NCI-H1092 (cell line): Measurements from ENCODE around the gene RHEB.

ENCODE experiments used
- DNase-seq: peaks from one replicate; lab custom pipeline; 2025; lab: John Stamatoyannopoulos, UW

The RHEB gene

DNA sequence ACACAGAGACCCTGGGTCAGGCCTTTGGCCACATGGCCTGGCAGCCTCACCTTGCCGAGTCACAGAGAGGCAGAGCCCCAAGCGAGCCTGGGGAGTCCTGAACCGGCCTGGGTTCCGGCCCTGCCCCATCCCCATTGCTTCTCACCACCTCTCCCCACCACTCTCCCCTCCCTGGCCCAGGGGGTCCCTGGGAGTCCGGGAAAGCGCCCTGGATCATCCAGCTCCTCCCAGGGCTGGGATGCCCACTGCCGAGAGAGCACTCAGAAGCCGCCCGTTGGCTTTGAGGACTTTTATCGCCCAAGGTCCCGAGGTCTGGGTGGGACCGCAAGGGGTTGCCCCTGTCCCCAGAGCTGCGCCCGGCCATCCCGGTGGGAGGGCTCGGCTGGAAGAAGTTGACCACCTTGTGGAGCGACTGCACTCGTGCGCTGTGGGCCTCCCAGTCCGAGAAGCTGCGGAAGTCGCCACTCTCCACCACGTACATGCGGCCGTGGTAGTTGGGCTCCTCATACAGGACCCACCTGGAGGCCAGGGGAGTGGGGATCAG is 87.9 kb downstream of the RHEB start:
- no peak for DNase-seq

DNA sequence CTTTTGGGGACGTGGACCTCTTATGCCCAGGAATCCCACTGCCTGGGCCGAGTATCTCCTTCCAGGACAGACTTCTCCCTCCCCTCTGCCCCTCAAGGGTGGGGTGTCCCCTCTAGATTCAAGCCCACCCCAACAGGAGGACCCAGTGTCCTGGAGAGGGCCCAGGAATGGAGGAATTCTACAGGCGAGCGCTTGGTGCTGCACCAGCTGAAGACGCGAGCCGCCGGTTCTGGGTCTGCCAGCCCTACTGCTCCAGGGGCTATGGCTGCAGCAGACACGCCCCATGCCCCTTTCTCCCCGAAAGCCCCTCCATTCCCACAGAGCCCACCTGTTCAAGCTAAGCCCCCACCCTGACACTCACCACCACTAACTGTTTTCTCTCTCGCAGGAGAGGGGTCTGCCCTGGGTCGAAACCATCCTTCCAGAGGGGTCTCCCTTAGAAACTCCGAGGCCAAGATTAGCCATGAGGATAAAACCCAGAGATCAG is 88.4 kb downstream of the RHEB start:
- DNase-seq = no peak

DNA sequence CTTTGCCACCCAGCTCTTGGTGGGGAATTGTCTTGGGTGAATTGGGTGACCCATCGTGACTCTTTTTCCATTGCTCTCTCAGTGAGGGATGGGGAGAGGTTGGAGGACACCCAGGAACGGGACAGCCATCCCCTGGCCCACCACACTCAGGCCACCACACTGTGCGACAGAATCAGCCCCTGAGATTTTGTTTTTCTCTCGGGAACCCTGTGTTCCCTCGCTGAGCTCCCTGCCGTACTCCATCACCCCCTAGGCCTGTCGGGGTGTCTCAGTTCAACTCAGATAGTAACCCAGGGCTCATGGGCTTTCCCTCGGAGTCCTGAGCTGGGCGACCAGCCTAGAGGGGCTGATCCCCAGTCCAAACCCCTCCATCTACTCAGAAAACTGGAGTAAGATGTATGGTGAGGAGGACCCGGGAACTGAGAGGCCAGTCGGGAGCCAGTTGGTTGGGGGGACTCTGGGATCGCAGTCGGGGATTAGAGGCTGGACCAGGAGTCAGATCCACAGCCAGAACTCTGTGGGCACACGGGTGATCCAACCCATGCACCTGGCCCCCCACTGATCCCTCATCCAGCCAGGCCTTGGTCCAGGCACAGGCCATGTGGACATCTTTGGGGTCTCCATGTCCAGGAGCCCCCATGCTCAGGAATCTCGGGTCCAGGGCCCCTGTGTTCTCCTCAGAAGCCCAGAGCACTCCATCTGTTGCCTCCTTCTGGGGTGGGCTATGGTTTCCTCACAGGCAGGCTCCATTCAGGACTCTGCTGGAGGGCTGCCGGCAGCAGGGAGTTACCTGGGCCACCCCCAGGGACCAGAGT is 89.1 kb downstream of the RHEB start:
- no peak for DNase-seq

DNA sequence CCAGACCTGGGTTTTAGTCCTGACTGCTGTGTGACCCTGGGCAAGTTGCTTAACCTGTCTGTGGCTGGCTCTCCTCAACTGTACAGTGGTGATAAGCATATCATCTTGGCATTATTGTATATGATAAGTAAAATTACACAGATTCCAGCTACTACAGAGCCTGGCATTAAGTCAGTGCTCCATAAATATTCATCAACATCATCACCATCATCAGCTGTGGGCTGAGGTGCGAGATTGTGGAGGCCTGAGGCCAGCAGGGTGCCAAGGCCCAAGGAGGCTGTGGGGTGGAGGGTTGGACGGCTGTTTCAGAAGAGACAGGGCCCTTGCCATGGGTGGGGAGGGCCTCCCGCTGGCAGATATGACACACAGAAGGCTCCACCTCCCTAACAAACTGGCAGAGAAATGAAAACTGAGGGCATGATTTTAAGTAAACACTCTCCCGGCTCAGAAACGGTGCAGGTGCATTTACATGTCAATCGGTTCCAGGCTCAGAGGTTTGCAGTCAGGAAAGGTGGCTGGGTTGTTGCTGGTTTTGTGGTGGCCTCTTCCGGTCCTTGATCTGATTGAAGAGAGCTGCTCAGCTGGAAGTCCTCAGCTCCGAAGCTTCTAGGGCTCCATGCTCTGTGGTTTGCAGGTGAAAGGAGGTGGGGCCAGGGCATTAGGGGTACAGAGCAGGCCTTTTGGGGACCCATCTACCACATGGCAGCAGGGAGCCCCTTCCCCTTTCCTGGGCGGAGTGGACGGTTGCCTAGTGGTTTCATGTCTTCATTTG is 89.9 kb downstream of the RHEB start:
- peak; percentile 54 for DNase-seq

DNA sequence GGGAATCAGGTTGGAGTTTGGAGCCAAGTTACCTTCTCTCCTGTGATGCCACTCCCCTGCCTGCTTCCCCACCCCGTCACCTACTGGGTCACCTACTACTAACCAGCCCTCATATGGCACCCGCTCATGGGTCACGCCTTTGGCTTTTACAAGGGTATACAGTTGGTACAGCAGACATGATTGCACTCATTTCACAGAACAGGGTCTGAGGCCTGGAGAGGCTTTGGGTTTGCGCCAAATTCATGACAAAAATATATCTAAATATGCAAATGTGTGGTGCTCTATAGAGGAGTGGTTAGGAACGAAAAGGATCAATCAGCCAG is 90.5 kb downstream of the RHEB start:
- DNase-seq = no peak

DNA sequence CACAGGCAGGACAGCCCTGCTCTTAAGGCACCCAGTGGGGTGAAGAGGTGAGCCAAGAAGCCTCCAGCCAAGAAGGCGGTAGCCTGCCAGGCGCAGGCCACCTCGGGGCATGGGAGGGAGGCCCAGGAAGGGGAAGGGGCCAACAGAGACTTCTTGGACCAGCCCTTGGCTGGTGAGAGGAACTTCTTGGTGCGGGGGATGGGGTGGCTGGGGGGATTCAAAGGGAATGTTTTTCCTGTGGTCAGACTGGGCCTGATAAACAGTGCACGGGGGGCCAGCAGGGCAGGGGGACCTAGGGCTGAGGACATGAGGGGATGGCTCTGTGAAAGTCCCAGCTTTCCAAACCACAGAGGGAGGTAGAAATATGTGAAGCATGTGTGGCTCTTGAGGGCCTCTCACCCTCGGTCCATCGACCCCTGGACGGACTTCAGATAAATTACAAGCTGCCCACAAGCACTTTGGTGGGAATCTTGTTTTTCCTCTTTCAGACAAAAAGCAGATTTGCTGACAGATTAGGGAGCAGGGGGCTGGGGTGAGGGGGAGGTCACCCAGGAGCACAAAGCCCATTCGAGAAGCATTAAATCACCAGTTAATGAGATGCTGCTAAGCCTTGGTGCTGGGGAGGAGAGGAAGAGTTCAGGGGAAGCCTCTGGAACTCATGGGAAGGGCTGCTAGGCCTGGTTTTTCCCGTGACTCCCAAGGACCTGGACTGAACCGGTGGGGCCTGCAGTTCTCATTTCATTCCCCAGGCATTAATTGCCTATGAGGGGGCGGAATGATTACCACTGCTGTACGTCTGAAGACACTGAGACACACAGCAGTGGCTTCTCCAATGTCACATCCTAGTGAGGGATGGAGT is 91.1 kb downstream of the RHEB start:
- no peak for DNase-seq

DNA sequence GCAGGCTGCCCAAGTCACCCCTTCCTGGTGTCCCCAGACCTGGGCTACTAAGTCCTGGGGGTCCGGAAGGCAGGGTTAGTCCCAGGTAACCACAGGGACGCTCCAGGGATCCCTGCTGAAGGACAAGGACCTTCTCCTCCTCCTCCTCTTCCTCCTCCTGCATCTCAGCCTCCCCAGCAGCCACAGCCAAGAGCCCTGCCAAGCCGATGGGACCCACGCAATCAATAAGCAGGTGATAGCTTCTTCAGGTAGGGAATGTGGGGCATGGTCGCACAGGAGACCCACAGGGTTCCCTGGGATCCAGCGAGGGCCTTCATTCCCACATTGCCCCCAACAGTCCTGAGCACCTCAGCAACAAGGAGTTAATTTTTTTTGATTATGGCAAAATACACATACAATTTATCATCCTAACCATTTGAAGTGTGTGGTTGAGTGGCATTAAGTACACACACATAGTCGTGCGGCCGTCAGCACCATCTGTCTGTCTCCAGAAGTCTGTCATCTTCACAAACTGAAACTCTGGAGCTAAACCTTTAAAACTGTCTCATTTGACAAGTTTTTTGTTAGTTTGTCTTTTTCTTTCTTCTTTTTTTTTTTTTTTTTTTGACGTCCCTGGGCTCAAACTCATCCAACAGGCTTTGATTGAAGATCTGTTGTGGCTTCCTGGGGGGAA is 91.9 kb downstream of the RHEB start:
- DNase-seq = no peak

DNA sequence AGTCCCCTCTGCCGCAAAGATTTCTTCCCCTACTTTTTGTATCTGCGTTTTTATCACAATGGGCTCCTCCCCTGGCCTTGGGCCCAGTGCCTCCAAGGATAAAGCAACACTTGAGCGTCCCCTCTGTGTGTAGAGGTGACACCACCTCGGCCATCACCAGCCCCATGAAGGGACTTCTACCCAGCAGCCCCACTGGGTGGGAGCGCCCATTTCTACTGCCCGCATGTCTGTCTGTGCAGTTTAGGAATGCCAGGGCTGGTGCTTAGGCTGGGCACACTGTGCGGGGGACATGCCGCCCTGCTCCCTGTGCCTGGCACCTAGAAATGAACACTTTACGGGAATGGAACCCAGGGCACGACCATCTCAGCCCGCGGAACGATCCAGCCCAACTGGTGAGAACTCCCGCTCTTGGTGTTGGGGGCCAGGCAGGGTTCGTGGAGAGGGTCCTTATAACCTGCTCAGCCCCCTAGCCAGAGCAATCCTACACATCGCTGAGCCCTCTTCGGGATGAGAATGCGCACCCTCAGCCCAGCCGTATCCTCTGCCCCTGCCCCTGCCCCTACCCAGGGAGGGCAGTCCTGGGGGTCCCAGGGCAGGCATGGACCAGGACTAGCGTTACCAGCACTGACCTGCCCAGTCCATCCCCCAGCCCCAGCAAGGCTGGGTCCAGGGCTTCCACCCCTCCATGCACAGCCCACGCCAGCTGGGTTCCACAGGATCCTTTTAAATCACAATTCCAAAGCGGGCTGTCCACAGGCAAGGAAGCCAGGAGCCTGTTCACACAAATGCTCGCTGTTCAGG is 92.6 kb downstream of the RHEB start:
- no peak for DNase-seq

DNA sequence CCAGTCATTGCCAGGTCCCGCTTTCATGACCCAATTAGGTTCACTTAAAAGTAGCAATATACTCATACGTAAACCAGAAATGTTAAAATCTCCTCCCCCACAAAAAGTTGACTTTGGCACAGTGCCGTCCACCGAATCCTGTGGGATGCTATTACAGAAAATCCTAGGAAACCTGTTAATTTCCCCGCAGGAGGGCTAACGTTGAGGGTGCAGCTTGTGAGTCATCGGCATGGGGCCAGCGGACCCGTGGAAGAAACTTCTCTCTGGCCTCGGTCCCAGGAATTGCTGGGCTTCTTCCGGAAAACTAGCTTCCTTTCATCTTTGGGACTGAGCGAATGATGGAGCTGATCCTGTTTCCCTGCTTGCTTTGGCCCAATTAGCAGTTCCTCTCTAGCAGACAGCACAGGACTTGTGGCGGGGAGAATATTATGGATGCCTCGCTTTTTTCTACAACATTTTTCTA is 93.2 kb downstream of the RHEB start:
- DNase-seq = no peak

DNA sequence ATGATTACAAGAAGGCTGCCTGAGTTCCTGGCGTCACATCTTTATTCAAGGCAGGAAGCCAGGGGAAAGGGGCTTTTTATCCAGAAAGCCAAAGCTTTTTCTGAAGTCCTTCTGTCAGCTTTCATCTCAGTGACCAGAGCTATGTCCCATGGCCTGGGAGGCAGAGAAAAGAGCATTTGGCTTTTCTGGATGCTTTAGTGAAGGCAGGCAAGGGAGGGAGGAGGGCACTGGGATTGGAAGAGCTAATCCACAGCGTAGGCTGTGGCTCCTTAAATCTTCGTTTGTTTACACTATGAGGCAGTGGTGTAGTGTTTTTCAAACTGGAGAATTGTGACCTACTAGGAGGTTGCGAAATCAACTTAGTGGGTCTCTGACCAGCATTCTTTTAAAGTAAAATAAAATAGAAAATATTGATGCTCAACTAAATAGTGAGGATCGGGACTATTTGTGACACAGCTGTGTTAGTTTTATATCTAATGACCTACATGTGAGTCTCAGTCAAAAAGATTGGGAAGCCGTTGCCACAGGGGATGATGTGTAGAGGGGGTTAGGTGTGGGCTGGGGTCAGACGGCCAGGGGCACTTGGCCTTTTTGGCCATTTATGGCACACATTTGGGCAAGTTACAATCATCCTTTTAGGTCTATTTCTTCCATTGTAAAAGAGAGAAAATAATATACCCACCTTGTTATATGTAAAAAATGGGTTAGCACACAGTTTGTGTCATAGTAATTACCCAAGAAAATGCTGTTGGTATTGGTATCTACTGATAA is 93.8 kb downstream of the RHEB start:
- no peak for DNase-seq

DNA sequence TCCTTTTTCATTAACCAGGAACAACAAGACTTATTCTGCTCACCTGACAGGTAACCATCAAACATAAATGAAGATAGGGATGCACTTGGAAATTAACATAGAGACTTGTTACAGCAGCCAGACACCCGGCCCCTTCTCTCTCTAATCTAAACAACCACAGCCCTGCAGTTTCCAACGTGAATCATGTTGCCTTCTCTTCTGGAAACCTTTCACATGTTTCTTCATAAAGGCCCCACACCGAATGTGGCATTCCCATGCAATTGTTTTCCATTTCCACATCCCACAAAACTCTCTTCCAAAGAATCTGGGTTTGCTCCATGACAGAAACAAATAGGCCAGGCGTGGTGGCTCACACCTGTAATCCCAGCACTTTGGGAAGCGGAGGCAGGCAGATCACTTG is 94.9 kb downstream of the RHEB start:
- no peak for DNase-seq

DNA sequence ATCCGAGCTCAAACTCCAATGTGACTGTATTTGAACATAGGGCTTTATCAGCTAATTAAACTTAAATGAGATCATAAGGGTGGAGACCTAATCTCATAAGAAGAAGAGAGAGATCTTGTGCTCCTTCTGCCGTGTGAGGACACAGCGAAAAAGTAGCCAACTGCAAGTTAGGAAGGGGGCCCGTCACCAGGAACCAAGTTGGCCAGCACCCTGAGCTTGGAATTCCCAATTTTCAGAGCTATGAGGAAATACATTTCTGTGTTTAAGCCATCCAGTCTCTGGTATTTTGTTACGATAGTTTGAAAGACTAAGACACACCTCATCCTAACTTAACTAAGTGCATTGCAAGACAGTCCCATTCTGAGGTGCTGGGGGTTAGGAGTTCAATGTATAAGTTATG is 95.8 kb downstream of the RHEB start:
- DNase-seq = no peak

DNA sequence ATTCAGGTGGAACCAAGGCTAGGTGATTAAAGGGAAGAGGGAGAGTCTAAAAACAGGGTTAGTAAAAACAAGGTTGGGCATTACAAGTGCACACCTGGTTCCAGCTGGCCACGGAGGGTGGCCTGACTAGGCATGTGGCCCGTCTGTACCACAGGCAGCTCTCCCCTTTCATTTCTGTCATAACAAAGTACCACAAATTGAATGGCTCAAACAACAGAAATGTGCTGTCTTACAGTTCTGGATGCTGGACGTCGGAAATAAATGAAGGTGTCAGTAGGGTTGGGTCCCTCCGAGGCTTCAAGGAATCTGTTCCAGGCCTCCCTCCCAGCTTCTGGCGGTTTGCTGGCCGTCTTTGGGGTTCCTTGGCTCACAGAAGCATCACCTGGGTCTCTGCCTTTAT is 96.5 kb downstream of the RHEB start:
- no peak for DNase-seq

DNA sequence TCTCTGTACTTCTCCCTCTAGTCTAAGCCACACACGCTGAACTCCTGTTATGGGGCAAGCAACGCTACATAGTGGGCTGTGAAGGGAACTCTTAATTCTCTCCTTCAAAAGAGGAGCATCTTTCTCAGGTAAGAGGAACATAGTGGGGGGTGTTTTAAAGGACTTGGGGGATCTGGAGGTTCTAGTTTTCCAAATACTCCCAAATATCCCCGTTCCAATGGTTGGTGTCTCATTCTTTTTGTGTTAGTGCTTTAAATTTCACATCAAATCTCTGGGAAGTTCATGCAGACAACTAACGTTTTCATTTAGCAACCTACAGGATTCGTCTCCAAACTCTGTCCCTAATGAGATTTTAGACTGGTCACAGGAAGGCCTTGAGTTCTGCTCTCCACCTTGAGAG is 97.5 kb downstream of the RHEB start:
- DNase-seq = no peak

DNA sequence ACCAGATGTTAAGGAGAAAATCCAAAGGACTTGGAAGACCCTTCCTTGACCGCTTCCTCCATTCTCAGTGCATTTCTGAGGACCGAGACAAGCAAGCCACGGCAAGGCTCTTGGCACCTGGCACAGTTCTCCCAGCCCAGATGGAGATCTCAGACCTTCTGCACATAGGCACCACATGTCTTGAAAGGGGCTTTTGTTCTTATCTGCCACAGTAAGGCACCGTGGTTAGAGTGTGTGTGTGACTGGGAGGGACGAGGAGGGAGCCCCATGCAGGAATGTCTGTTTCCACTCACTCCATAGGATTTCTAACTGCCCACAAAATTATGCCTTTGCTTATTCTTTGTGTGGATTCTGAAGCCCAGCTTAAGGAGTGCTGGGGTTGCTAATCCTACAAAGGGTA is 99.6 kb downstream of the RHEB start:
- DNase-seq = no peak

DNA sequence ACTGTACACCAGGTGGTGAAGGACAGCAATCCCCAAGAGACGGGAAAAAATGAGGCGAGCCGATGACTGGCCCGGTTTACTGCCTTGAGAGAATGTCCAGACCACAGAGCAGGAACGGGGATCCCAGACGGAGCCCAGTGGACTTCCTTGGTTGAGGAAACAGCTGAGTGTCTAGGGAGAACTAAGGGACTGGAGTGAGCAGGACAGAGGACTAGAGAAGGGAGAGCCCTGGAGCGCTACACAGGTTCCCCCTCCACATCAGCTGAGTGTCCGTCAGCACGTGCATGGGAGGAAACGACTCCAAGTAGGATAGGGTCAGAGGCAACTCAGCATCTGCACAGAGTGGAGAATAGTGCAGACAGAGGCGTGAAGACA is 102.8 kb downstream of the RHEB start:
- no peak for DNase-seq

DNA sequence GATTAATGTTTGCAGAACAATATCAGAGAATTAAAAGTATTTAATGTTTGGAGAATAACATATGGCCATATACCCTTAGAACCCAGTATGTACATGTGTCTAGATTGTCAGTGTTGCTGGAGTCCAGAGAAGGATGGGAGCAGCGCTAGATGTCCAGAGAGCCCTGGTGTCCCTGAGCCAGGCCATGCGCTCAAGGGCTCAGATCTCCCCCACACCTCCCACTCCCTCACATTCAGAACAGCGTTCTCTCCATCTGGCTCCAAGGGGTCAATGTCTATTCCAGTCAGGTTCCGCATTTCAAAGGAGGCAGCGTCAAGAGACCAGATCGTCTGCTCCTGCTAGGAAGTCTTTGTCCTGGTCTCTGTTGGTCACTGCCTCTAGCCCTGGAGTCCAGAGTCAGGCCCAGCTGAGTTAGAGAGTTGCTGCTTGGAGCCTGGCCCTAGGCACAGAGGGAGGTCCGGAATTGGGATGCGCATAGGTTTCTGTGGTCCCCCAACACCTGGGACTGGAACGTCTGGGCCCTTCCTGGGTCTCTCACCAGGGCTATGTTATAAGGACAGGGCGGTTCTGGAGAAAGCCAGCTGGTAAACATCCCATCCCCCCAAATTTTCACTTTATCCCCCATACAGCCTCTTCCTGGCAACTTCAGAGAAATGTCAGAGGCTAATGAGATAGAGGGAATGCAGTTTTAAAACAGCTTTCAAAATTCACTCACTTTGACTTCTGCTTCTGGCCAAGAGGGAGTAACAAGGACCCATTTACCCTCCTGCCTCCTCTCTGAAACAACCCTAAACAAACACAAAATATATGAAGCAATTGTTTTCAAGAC is 103.4 kb downstream of the RHEB start:
- DNase-seq = no peak
